ENCODE measurements around the gene CES4A.

DNA sequence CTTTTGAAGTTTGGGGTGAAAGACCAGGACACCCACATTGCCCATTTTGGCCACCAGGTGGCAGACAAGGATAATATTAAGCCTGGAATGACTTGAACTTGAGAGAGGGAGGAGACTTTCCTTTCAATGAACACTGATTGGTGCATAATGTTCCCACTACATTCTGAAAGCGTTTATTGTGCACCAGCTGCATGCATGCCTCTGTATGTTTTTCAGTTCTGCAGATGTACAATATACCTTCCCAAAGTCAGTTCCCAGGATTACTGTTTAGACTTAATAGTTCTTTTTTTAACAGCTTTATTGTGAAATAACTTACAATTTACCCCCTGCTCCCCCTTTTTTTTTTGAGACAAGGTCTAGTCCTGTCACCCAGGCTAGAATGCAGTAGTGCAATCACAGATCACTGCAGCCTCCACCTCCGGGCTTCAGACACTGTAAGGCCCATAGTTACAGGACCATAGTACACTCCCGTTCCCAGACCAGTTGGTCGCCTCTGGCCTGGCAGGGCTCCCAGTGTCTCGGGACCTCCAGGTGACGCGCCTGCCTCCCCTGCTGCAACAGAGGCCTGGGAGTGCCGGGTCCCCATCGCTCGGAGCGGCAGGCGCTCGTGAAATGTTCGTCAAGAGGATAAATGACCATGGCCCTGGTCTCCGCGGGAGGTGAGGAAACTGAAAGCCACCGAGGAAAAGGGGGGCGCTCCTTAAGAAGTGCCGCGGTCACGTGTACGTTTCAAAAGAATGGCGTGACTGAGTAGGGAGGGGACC, 40.9 kb upstream of the CES4A start:
- TF ChIP-seq EZH2 (IDR thresholded peaks at IDR 0.05; ENCODE audit: insufficient read depth, low read length) (no peak), CTCF (IDR thresholded peaks at IDR 0.05; ENCODE audit: insufficient read depth, low read depth, low read length) (peak; percentile 99)

Measured in astrocyte (in vitro differentiated cells and primary cell).